SK-N-SH (cell line): ENCODE measurements around the gene EAF1.

Experiments
- EP300 ChIP-seq, 2 experiments: IDR thresholded peaks; 2 replicates each; pipeline versions ENCODE4 v1.4.0 to v1.6.1; 2012; ENCODE audit warnings: borderline replicate concordance in 1 of 2, low read depth in 1 of 2, low read length in 1 of 2
- MAX ChIP-seq: IDR thresholded peaks from 2 replicates; pipeline ENCODE4 v1.4.0; 2012; ENCODE audit warnings: low read depth
- MXI1 ChIP-seq: IDR thresholded peaks from 2 replicates; pipeline ENCODE4 v1.6.1; 2012; ENCODE audit warnings: mild to moderate bottlenecking, low read depth, low read length, improper control_type of control experiment
- NFIC ChIP-seq: IDR thresholded peaks from 2 replicates; pipeline ENCODE4 v1.4.0; 2012; ENCODE audit warnings: borderline replicate concordance
- POLR2AphosphoS5 ChIP-seq: IDR thresholded peaks from 2 replicates; pipeline ENCODE4 v1.6.1; 2012; ENCODE audit warnings: low read depth, low read length
- RCOR1 ChIP-seq: fragments of 150-350 bp; IDR thresholded peaks from 2 replicates; pipeline ENCODE4 v1.6.1; 2017; ENCODE audit warnings: antibody characterized with exemption, low read length
- USF2 ChIP-seq: fragments of 150-350 bp; IDR thresholded peaks from 2 replicates; pipeline ENCODE4 v1.6.1; 2017; ENCODE audit warnings: antibody characterized with exemption, low read length, low read depth, borderline replicate concordance
- YY1 ChIP-seq: IDR thresholded peaks from 2 replicates; pipeline ENCODE4 v1.4.0; 2012; ENCODE audit warnings: low read depth, mild to moderate bottlenecking
- TF ChIP-seq, protein P1 (sequence below): fragments of 200-600 bp; sonication (generic); IDR thresholded peaks from 2 replicates; pipeline ENCODE4 v1.6.1; 2017; ENCODE audit warnings: antibody characterized with exemption, mild to moderate bottlenecking, moderate library complexity

DNA sequence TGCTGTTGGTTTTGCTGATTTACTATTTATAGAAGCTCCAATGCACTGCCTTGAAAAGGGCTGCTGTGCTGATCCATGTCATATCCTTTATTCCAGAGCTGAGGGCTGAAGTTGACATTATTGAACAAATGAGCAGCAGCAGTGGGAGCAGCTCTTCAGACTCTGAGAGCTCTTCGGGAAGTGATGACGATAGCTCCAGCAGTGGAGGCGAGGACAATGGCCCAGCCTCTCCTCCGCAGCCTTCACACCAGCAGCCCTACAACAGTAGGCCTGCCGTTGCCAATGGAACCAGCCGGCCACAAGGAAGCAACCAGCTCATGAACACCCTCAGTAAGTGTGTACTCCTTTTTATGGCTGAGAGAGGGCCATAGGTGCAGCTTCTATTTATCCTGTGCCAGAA, 8.8 kb downstream of the EAF1 start:
- no peak for TF ChIP-seq NFIC
- TF ChIP-seq, protein P1, sequence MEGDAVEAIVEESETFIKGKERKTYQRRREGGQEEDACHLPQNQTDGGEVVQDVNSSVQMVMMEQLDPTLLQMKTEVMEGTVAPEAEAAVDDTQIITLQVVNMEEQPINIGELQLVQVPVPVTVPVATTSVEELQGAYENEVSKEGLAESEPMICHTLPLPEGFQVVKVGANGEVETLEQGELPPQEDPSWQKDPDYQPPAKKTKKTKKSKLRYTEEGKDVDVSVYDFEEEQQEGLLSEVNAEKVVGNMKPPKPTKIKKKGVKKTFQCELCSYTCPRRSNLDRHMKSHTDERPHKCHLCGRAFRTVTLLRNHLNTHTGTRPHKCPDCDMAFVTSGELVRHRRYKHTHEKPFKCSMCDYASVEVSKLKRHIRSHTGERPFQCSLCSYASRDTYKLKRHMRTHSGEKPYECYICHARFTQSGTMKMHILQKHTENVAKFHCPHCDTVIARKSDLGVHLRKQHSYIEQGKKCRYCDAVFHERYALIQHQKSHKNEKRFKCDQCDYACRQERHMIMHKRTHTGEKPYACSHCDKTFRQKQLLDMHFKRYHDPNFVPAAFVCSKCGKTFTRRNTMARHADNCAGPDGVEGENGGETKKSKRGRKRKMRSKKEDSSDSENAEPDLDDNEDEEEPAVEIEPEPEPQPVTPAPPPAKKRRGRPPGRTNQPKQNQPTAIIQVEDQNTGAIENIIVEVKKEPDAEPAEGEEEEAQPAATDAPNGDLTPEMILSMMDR = no peak
- TF ChIP-seq EP300 (IDR thresholded peaks at IDR 0.05; ENCODE audit: borderline replicate concordance in 1 of 2, low read depth in 1 of 2, low read length in 1 of 2) = no peak
- TF ChIP-seq RCOR1 = no peak
- TF ChIP-seq MAX = no peak
- TF ChIP-seq USF2 = no peak
- no peak for TF ChIP-seq YY1
- TF ChIP-seq POLR2AphosphoS5 = no peak
- TF ChIP-seq MXI1 = no peak
